B cell (primary cell): ENCODE measurements around the gene ACSBG1. TPM values are rescaled to one million over a fixed set of nuclear protein-coding genes. Genes with fewer than 3 reads are reported as not detected.

ENCODE experiments used
- ATAC-seq: fragments of 200-7000 bp; cut with Tn5 transposase; one replicate; pipeline ENCODE4 v1.10.0; 2021; ENCODE audit warnings: low read depth, mild to moderate bottlenecking, moderate number of reproducible peaks, moderate library complexity
- CTCF ChIA-PET: fragments of 350-600 bp; sonication (Branson Sonifier 250); formaldehyde crosslinking; loops from one replicate; lab custom pipeline; 2021; ENCODE audit warnings: antibody characterized with exemption, inconsistent platforms; lab: Charles Lee
- POLR2A ChIA-PET: fragments of 350-600 bp; sonication (Branson Sonifier 250); formaldehyde crosslinking; loops from one replicate; lab custom pipeline; 2021; ENCODE audit warnings: antibody characterized with exemption; lab: Charles Lee
- DNase-seq: peaks from one replicate; pipeline ENCODE4 v3.0.0; 2013
- H2AFZ ChIP-seq: 2 replicates; pipeline ENCODE4 v1.6.1; 2012; ENCODE audit warnings: mild to moderate bottlenecking, low read depth, low read length; ENCODE audit not compliant: insufficient read depth, poor library complexity, severe bottlenecking
- H3K27ac ChIP-seq, 2 donors: 1 replicate in 1 of 2; 2 replicates in 1 of 2; pipeline ENCODE4 v1.5.1; 2012 to 2013; ENCODE audit warnings: low read length in 2 of 2, mild to moderate bottlenecking in 2 of 2, moderate library complexity in 1 of 2
- H3K27me3 ChIP-seq, 4 experiments: fragments of 200-600 bp in 1 of 4; sonication (generic) in 1 of 4; replicated peaks in 1 of 4; 1 replicate in 2 of 4; 2 replicates in 2 of 4; pipeline versions ENCODE4 v1.6.1 to v1.7.0; 2013 to 2016; ENCODE audit warnings: low read length in 3 of 4, mild to moderate bottlenecking in 2 of 4, mixed read lengths in 1 of 4, moderate library complexity in 1 of 4; ENCODE audit not compliant: insufficient read depth in 4 of 4, control insufficient read depth in 3 of 4; ENCODE audit errors: control extremely low read depth in 1 of 4
- H3K36me3 ChIP-seq, 2 experiments: replicated peaks in 1 of 2; 1 replicate in 1 of 2; 2 replicates in 1 of 2; pipeline versions ENCODE4 v1.6.1 to v1.7.1; 2013; ENCODE audit warnings: low read length in 1 of 2; ENCODE audit not compliant: insufficient read depth in 2 of 2, control insufficient read depth in 1 of 2; ENCODE audit errors: control extremely low read depth in 1 of 2, extremely low read depth in 1 of 2
- H3K4me1 ChIP-seq, 2 donors: fragments of 200-600 bp in 1 of 2; sonication (generic) in 1 of 2; 1 replicate in 1 of 2; 2 replicates in 1 of 2; pipeline versions ENCODE4 v1.5.1 to v1.6.1; 2013 to 2017; ENCODE audit warnings: low read length in 2 of 2; ENCODE audit not compliant: control insufficient read depth in 2 of 2, insufficient read depth in 2 of 2
- H3K4me2 ChIP-seq: replicated peaks from 2 replicates; pipeline ENCODE3; 2012; ENCODE audit warnings: mild to moderate bottlenecking, low read depth, low read length; ENCODE audit not compliant: poor library complexity, severe bottlenecking
- H3K4me3 ChIP-seq, 5 experiments: fragments of 200-600 bp in 1 of 5; sonication (generic) in 1 of 5; 1 replicate in 3 of 5; 2 replicates in 2 of 5; pipeline versions ENCODE4 v1.5.1 to v1.7.0; 2011 to 2016; ENCODE audit warnings: low read length in 4 of 5, mild to moderate bottlenecking in 4 of 5, low read depth in 2 of 5, control low read depth in 1 of 5, moderate library complexity in 1 of 5; ENCODE audit not compliant: insufficient read depth in 1 of 5; ENCODE audit errors: control extremely low read depth in 1 of 5, extremely low read depth in 1 of 5
- H3K79me2 ChIP-seq: fragments of 200-600 bp; sonication (generic); one replicate; pipeline ENCODE4 v1.6.0; 2016; ENCODE audit warnings: low read length; ENCODE audit not compliant: control insufficient read depth, insufficient read depth
- H3K9ac ChIP-seq: fragments of 200-600 bp; sonication (generic); 2 replicates; pipeline ENCODE4 v1.6.1; 2017; ENCODE audit warnings: mild to moderate bottlenecking, low read length, moderate library complexity
- H3K9me3 ChIP-seq, 3 donors: one replicate each; pipeline versions ENCODE4 v1.6.1 to v1.7.1; 2013; ENCODE audit warnings: low read length in 2 of 3; ENCODE audit not compliant: control insufficient read depth in 2 of 3, insufficient read depth in 1 of 3; ENCODE audit errors: control extremely low read depth in 1 of 3
- H4K20me1 ChIP-seq: 2 replicates; pipeline ENCODE4 v1.6.0; 2012; ENCODE audit warnings: mild to moderate bottlenecking, low read length; ENCODE audit not compliant: insufficient read depth, control insufficient read depth, poor library complexity, severe bottlenecking
- H3K27ac Mint-ChIP-seq: one replicate; pipeline ENCODE4 v1.8.0; 2021; ENCODE audit warnings: mixed read lengths
- H3K27me3 Mint-ChIP-seq: one replicate; pipeline ENCODE4 v1.8.0; 2021; ENCODE audit warnings: mixed read lengths
- H3K4me1 Mint-ChIP-seq: one replicate; pipeline ENCODE4 v1.8.0; 2021; ENCODE audit warnings: mixed read lengths
- H3K4me3 Mint-ChIP-seq: one replicate; pipeline ENCODE4 v1.8.0; 2021; ENCODE audit warnings: mixed read lengths
- H3K9me3 Mint-ChIP-seq: one replicate; pipeline ENCODE4 v1.8.0; 2022; ENCODE audit warnings: mixed read lengths; ENCODE audit not compliant: insufficient read depth
- EZH2 ChIP-seq: IDR thresholded peaks from 2 replicates; pipeline ENCODE4 v1.6.1; 2012; ENCODE audit warnings: borderline replicate concordance, low read depth, mild to moderate bottlenecking, moderate library complexity, low read length; ENCODE audit not compliant: insufficient read depth, poor library complexity, severe bottlenecking
- whole genome bisulfite sequencing: methylation state at CpG from one replicate; pipeline ENCODE4 v1.1.5; 2013; ENCODE audit warnings: missing lambda C conversion rate; ENCODE audit not compliant: insufficient coverage; 5-methylcytosine and 5-hydroxymethylcytosine counted together
- intact Hi-C: fragments of 100-400 bp; cut with micrococcal nuclease; formaldehyde crosslinking; loops from one replicate; pipeline ENCODE4 v1.10.0; 2022
- polyA plus RNA-seq: library from polyadenylated mRNA; depleted of rRNA; stranded (reverse); fragments of >200 nt; gene quantifications from 2 replicates; pipeline ENCODE4 v1.2.3, GENCODE V29; 2012
- total RNA-seq, 2 donors: library from RNA; stranded (reverse); fragments of 120-200 nt in 1 of 2; gene quantifications; 1 replicate in 1 of 2; 2 replicates in 1 of 2; pipeline versions ENCODE4 v1.2.3 to v1.2.4, GENCODE V29; 2013 to 2022
- TF ChIP-seq, protein P1 (sequence below): fragments of 200-600 bp; IDR thresholded peaks from one replicate; pipeline ENCODE4 v1.8.0; 2022; ENCODE audit warnings: antibody characterized with exemption, mild to moderate bottlenecking

Gene ACSBG1
- total and polyA plus RNA-seq, 2 donors (not counting 1 experiment from before 2014, with no cell fraction given), result 0.03 to 0.07 TPM

DNA sequence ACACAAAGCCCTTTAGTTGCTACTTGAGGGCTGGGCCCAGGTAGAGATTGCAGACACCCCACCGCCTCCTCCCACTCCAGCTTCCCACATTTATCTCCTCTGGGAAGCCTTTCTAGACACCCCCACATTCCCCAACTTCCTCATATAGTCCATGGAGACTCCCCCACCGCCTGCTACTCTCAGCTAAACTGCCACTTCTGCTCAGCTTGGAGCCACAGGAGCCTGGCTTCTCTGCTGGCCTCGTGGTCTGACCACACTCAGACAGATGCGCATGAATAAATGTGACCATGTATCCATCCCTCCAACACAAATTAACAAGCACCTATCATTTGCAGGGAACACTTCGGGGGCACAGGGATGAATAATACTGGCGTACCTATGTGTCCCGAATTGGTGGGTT is 10.5 kb upstream of the ACSBG1 start:
- H3K27me3 ChIP-seq, result peaks cover 0 to 7% (median 0%) of the 10 kb centered on the region in 4 experiments
- intact Hi-C loops, result no loop called here
- no peaks in the 10 kb centered on the region for H3K4me1 ChIP-seq
- H3K4me3 ChIP-seq, result no peak overlapping the region
- no peaks in the 10 kb centered on the region for H3K9me3 ChIP-seq
- TF ChIP-seq EZH2, result no peak
- no peak overlapping the region for H2AFZ ChIP-seq
- ATAC-seq (no peak), DNase-seq (no peak)
- no peak overlapping the region for H3K27ac ChIP-seq
- no peaks in the 10 kb centered on the region for H3K36me3 ChIP-seq
- no peak overlapping the region for H3K4me2 ChIP-seq
- H3K27me3 Mint-ChIP-seq, result peaks cover 9% of the 10 kb centered on the region
- 58% methylated on average over 7 of the region's 7 CpGs for WGBS
- no peaks in the 10 kb centered on the region for H3K4me1 Mint-ChIP-seq
- CTCF ChIA-PET, result interaction anchor here (0.9 to 8.0 kb wide), 3 partner anchors 49 to 278 kb away, joined by 4 to 195 read pairs (median 78); no protein-coding TSS in a partner anchor
- no peak overlapping the region for H3K27ac Mint-ChIP-seq
- no peaks in the 10 kb centered on the region for H3K9me3 Mint-ChIP-seq
- H4K20me1 ChIP-seq, result no peaks in the 10 kb centered on the region
- no peak overlapping the region for H3K4me3 Mint-ChIP-seq
- H3K79me2 ChIP-seq, result no peaks in the 10 kb centered on the region
- no peak overlapping the region for H3K9ac ChIP-seq
- POLR2A ChIA-PET, result no interaction called here

DNA sequence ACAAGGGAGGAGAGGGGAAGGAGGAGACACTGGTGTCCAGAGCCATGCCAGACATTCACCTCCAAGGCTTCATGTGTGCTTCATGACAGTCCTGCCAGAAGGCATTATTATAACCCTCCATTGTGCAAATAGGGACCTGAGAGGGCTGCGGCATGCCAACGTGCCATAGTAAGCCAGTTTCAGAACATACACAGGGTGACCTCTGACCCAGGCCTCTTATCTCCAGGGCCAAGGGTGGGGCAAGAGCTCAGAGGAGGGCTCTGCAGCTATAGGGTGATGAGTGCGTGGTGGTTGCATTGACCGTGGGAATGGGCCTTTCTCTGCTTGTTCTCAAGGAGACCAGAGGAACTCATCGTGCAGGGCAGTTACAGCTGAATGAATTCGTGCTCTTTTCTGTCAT is 9.7 kb upstream of the ACSBG1 start:
- no peak overlapping the region for H3K27ac ChIP-seq
- no peaks in the 10 kb centered on the region for H3K36me3 ChIP-seq
- intact Hi-C loops, result no loop called here
- no peak overlapping the region for H3K4me3 ChIP-seq
- H3K27me3 ChIP-seq, result peaks cover 0 to 7% (median 0%) of the 10 kb centered on the region in 4 experiments
- Mint-ChIP-seq H3K4me1 (no peaks in the 10 kb centered on the region), H3K9me3 (no peaks in the 10 kb centered on the region), H3K27me3 (peaks cover 8% of the 10 kb centered on the region), H3K4me3 (no peak overlapping the region), H3K27ac (no peak overlapping the region)
- H2AFZ ChIP-seq, result no peak overlapping the region
- no peak overlapping the region for H3K4me2 ChIP-seq
- TF ChIP-seq, protein P1, sequence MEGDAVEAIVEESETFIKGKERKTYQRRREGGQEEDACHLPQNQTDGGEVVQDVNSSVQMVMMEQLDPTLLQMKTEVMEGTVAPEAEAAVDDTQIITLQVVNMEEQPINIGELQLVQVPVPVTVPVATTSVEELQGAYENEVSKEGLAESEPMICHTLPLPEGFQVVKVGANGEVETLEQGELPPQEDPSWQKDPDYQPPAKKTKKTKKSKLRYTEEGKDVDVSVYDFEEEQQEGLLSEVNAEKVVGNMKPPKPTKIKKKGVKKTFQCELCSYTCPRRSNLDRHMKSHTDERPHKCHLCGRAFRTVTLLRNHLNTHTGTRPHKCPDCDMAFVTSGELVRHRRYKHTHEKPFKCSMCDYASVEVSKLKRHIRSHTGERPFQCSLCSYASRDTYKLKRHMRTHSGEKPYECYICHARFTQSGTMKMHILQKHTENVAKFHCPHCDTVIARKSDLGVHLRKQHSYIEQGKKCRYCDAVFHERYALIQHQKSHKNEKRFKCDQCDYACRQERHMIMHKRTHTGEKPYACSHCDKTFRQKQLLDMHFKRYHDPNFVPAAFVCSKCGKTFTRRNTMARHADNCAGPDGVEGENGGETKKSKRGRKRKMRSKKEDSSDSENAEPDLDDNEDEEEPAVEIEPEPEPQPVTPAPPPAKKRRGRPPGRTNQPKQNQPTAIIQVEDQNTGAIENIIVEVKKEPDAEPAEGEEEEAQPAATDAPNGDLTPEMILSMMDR, result no peak
- TF ChIP-seq EZH2, result no peak
- no peaks in the 10 kb centered on the region for H3K79me2 ChIP-seq
- H3K9me3 ChIP-seq, result no peaks in the 10 kb centered on the region
- H3K4me1 ChIP-seq, result no peaks in the 10 kb centered on the region
- WGBS, result 92% methylated on average over 6 of the region's 6 CpGs
- H3K9ac ChIP-seq, result no peak overlapping the region
- POLR2A ChIA-PET, result no interaction called here
- CTCF ChIA-PET, result interaction anchor here (0.9 to 8.0 kb wide), 4 partner anchors 48 to 285 kb away, joined by 4 to 195 read pairs (median 42); no protein-coding TSS in a partner anchor
- DNase-seq (no peak), ATAC-seq (no peak)
- H4K20me1 ChIP-seq, result no peaks in the 10 kb centered on the region
